IPS-11a (cell line): ENCODE results near the gene POLA1.
"Not testable (repeated sequence)": the region's sequence is repeated elsewhere in the genome, so short reads cannot be mapped to it uniquely, and the experiment has no call there.

Source experiments
- H3K4me3 ChIP-seq: one replicate; pipeline ENCODE4 v1.5.1; 2013; ENCODE audit warnings: low read depth, low read length, control low read depth

Gene POLA1, protein sequence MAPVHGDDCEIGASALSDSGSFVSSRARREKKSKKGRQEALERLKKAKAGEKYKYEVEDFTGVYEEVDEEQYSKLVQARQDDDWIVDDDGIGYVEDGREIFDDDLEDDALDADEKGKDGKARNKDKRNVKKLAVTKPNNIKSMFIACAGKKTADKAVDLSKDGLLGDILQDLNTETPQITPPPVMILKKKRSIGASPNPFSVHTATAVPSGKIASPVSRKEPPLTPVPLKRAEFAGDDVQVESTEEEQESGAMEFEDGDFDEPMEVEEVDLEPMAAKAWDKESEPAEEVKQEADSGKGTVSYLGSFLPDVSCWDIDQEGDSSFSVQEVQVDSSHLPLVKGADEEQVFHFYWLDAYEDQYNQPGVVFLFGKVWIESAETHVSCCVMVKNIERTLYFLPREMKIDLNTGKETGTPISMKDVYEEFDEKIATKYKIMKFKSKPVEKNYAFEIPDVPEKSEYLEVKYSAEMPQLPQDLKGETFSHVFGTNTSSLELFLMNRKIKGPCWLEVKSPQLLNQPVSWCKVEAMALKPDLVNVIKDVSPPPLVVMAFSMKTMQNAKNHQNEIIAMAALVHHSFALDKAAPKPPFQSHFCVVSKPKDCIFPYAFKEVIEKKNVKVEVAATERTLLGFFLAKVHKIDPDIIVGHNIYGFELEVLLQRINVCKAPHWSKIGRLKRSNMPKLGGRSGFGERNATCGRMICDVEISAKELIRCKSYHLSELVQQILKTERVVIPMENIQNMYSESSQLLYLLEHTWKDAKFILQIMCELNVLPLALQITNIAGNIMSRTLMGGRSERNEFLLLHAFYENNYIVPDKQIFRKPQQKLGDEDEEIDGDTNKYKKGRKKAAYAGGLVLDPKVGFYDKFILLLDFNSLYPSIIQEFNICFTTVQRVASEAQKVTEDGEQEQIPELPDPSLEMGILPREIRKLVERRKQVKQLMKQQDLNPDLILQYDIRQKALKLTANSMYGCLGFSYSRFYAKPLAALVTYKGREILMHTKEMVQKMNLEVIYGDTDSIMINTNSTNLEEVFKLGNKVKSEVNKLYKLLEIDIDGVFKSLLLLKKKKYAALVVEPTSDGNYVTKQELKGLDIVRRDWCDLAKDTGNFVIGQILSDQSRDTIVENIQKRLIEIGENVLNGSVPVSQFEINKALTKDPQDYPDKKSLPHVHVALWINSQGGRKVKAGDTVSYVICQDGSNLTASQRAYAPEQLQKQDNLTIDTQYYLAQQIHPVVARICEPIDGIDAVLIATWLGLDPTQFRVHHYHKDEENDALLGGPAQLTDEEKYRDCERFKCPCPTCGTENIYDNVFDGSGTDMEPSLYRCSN (N-terminal part only)

GRCh38 chrX:24693453-24694202 is at the start of gene POLA1:
Gene POLA1 (plus strand): TSS chrX:24693918. CDS start chrX:24693962, 44 bp downstream.
- H3K4me3 ChIP-seq = peak within 1 kb of the TSS; percentile 69

DNA sequence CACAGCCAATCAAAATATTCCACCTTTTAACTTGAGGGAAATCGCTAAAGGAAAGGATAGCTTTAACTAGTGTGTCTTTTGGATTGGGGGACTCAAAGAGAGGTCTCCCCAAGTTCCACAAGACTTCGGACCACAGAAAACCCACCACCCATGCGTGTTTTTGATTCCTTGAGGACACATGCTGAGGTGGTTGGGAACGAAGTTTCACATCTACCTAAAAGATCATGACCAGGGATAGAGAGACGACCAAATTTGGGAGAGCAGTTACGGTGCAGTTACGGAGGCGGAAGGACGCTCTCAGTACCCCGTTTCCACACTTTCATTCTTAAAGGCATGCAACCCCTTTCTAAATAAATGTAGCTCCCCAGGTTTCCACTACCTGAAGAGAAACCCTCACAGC is 47.7 kb upstream of the POLA1 start:
- H3K4me3 ChIP-seq = peak overlapping the region; percentile 28

DNA sequence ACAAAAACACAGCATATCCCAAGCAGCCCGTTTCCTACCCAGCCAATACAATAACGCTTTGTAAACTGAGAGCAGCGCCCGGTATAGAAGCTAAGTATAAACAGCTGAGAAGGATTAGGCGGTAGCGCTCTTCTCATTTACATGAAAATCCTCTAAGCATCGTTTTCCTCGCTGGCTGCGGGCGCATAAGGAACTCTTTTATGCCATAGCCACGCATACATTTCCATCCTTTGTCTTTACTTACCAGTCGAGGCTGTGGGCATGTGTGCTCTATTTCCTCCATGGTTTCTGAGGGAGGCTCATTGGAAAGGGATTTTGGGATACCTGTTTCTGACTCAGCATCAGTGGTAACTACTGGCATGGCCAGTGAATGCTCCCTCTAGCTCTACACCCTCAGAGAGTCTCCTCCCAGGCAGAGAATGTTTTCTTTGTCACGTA is 47.0 kb upstream of the POLA1 start:
- H3K4me3 ChIP-seq = peak overlapping the region; percentile 28

- peak within 1 kb of the TSS; percentile 28 for H3K4me3 ChIP-seq
These were observed 46.3 kb upstream of the POLA1 start, which contains the start of gene PCYT1B for GRCh38 chrX:24647257-24648058. Gene PCYT1B (minus strand): TSS chrX:24647347. CDS start chrX:24647105, 242 bp downstream.

DNA sequence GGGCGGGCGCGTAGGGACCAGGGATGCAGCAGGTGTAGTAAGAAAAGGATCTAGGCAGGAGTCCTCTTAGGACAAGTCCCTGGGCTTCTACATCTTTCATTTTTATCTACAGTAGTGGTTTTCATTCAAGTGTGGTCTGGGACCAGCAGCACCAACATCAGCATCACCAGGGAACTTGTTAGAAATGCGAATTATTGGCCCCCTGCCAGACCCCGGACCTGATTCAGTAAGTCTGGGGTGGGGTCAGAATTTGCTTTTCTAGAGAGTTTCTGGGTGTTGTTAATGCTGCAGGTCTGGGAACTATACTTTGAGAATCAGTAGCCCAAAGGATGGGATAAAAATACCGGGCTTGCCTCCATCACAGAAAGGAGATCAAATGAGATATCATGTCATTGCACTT is 45.2 kb upstream of the POLA1 start:
- no peak overlapping the region for H3K4me3 ChIP-seq

- H3K4me3 ChIP-seq = no peak overlapping the region
These were observed 41.9 kb upstream of the POLA1 start for GRCh38 chrX:24651783-24652182.

- not testable (repeated sequence) for H3K4me3 ChIP-seq
These were observed 38.0 kb upstream of the POLA1 start for GRCh38 chrX:24655679-24656078.

DNA sequence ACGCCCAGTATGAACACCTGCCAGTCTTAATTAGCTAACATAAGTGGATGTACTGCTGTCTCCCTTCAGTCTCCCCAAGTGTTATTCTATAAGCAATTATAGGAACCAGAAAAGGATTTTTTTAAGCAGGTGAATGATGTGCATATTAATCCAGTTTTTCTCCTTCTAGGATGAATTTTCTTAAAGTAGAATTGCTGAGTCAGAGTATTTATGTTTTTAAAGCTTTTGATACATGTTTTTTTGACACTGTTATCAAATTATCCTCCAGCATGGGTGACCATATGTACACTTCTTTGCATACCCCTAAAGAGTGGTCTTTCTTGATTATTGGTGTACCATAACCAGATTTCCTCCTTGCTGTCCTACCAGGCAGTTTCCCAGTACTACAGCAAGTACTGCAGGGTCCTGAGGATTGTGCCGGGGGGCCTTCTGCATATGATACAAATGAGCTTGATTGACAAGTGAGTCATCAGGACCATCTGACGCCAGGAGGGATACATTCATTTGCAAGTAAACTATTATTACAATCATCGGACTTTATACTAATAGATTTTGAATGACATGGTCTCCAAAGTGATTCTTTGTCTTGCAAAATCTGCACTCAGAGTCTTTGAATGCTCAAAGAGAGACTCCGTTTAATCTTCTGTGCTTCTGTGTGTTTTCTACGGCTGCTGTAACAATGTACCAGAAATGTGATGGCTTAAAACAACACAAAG is 35.9 kb upstream of the POLA1 start:
- H3K4me3 ChIP-seq = no peak overlapping the region

- no peak overlapping the region for H3K4me3 ChIP-seq
These were observed 35.3 kb upstream of the POLA1 start for GRCh38 chrX:24658421-24658820.

- no peak overlapping the region for H3K4me3 ChIP-seq
These were observed 34.6 kb upstream of the POLA1 start for GRCh38 chrX:24659106-24659505.

GRCh38 chrX:24659646-24660045 is 34.1 kb upstream of the POLA1 start:
- H3K4me3 ChIP-seq = no peak overlapping the region

DNA sequence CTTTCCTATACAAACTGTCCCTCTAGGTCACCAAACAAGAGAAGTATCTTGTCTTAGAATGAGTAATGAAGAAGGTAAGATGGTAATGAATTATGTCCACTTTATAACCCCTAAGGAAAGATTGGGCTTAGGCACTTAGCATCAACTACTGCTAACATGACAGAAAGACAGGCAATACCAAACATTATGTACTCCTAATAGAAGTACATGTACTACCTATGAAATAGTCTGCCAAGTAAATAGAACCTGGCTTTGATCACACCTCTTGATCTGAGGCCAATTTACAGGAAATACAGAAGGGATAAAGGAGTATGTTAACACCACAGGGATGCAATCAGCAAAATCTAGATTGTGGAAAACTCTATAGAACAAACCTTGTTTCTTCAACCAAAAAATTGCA is 32.4 kb upstream of the POLA1 start:
- H3K4me3 ChIP-seq = no peak overlapping the region

GRCh38 chrX:24662352-24662751 is 31.4 kb upstream of the POLA1 start:
- no peak overlapping the region for H3K4me3 ChIP-seq

DNA sequence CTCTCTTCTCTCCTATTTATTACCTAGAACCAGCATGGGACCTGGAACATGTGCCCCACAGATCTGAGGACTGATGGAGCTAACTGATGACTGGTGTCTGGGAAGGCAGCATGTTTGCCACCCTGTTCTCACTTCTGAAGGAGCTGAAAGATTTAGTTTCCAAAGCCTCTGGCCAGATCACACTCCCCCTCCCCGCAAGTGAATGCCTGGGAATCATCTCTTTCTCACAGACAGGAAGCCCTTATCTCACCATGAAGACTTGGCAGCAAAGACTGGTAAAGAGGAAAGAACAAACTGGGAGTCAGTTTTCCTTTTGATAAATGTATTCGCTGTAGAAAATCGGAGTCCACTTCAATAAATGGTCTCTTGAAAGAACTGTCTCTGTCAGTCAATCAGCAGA is 25.6 kb upstream of the POLA1 start:
- no peak overlapping the region for H3K4me3 ChIP-seq

GRCh38 chrX:24672701-24673190 is 21.0 kb upstream of the POLA1 start:
- H3K4me3 ChIP-seq = no peak overlapping the region

- no peak overlapping the region for H3K4me3 ChIP-seq
These were observed 20.3 kb upstream of the POLA1 start for GRCh38 chrX:24673424-24673823.

GRCh38 chrX:24676403-24677024 is 17.2 kb upstream of the POLA1 start:
- H3K4me3 ChIP-seq = no peak overlapping the region
